GM18873 (cell line): ENCODE results near the gene BET1.
A peak's percentile ranks its signal among the peaks of the same experiment; 100 is the strongest.

Source experiments
- ATAC-seq: cut with Tn5 transposase; IDR thresholded peaks from one replicate; pipeline ENCODE4 v1.9.1; 2021; ENCODE audit warnings: mild to moderate bottlenecking, moderate library complexity, moderate number of reproducible peaks; ENCODE audit not compliant: unreplicated experiment, low FRiP score

Gene BET1

GRCh38 chr7:93960986-93961385 is 43.2 kb downstream of the BET1 start:
- no peak for ATAC-seq

DNA sequence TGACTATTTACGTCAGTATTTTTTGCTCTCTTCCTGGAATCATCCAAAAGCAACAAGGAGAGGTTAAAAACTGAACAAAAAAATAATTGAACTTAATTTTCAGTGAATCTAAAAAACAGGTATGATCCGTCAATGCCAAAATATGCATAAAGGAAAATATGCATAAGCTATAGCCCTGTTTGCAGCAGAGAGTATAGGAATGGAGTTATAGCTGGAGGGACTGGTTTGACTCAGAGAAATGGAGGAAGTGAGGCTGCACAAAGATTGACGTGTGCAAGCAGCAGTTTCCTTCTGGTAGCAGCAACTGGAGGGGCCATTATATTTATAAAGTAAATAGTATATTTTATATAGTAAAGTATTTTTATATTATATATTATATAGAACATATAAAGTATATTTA is 45.5 kb downstream of the BET1 start:
- ATAC-seq, result no peak

DNA sequence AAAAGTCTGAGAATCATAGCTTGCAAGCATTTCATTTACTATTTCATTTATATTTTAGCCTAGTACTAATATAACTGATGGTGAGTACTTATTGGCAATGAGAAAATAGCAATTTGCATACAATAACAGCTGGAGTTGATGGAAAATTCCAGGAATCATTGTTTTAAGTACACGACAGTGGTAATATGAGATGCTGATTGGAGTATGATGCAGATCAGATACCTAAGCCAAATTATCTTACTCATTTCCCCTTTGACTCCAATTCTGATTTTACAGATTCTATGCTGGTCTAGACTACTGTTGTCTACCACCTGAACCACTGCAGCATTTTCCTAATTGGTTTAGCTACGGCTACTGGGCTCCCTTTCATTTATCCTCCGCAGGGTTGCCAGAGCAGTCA is 45.9 kb downstream of the BET1 start:
- no peak for ATAC-seq

DNA sequence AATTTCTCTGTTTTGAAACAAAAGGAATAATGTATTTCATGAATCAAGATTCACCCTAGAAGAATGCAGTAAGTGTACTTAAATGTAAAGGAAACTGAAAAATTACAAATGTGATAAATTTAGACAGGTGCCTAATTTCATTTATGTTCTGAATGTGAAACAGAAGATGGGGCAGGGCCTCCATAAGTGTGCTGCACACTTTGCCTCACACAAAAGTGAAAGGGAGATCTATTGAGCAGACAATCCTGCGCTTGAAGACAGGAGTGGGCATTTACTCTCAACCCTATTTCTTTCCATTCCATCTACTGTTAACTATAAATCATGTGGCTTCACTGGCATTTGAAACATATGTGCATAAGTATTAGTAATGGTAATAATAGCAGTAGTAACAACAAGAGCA is 46.4 kb downstream of the BET1 start:
- ATAC-seq, result no peak

DNA sequence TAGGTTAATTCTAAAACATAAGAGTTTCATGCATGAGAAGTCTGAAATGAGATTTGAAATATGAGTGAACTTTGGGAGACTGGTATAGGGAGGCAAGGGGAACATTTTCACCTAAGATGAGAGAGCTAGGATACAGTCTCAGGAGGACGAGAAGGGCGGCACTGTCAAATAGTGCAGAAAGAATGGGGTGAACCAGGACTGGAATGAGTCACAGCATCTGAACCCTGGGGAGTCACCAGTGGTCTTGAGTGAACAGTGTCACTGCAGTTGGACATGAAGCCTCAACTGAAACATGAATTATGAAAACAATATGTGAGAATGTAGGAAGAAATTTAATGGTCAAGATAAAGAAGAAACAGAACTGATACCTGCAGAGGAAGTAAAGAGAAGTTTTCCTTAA is 48.9 kb downstream of the BET1 start:
- ATAC-seq, result peak; percentile 70

GRCh38 chr7:93949423-93949822 is 54.7 kb downstream of the BET1 start:
- ATAC-seq, result no peak

- no peak for ATAC-seq
These were observed 55.3 kb downstream of the BET1 start for GRCh38 chr7:93948873-93949272.

- no peak for ATAC-seq
These were observed 56.0 kb downstream of the BET1 start for GRCh38 chr7:93948106-93948505.

DNA sequence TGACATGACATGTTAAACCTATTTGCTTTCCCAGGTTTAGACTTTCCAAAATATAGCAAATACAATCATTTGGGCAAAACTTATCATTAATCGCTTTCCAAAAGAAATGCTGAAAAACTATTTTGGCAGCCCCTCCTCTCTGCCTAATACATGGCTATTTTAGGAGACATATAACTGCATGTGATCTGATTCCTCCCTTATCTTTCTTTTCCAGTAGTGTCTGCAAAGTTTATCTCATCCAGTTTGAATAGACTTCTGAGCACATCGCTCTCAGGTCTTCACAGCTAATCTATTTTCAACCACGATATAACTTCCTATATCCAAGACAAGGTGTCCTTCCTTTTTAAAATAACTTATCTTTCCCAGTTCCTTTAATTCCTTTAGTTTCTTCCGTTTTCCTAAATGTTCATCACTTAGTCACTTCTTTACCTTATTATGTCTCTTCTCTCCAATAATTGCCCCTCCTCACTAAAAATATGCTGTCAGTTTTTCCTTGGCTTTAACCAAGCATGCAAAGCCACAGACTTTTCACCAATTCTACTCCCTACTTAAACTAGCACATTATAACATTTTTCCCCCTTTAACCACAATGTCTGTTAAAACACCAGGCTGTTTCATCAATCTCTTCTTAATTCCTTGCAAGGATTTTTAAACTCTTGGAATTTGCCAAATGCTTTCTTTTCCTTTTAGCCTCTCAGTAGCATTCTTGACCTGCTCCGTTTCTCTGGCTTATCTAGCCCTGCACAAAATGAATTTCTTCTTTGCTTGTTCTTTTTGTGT is 58.2 kb downstream of the BET1 start:
- ATAC-seq, result no peak

- no peak for ATAC-seq
These were observed 59.1 kb downstream of the BET1 start for GRCh38 chr7:93945083-93945482.

DNA sequence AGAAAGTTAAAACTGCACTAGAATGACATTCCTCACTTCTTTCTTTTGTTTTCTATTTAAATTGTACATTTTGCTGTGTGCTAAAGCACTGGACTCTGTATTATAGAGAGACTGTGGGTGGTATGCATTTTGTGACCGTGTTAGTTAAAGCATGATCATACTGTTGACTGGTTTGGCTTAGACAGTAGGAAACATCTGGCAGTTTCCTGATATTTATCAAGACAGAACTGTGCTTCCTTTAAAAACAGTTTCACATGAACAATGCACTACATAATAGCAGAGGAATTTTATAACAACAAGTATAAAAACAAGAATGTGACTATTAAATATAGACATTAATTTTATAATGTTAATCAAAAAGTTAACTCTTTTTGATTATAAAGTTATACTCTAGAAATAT is 59.5 kb downstream of the BET1 start:
- no peak for ATAC-seq

GRCh38 chr7:93943816-93944540 is 60.2 kb downstream of the BET1 start:
- ATAC-seq, result no peak
